Heart right ventricle (tissue), 16 donors: ENCODE measurements around the gene PKP1. TPM values are rescaled to one million over a fixed set of nuclear protein-coding genes. Genes with fewer than 3 reads are reported as not detected.

Source experiments
- ATAC-seq, 8 donors: fragments of 200-7000 bp; cut with Tn5 transposase; one replicate each; pipeline ENCODE4 v1.9.1; 2020; ENCODE audit warnings: mild to moderate bottlenecking in 8 of 8, moderate library complexity in 8 of 8, moderate number of reproducible peaks in 1 of 8
- DNase-seq, 2 donors: peaks; one replicate each; pipeline ENCODE4 v3.0.0-alpha.2; 2020
- H3K27ac ChIP-seq, 10 donors: fragments of 200-600 bp; sonication (generic) in 2 of 10; one replicate each; pipeline versions ENCODE4 v1.5.0 to v1.8.0; 2020 to 2022; ENCODE audit warnings: mild to moderate bottlenecking in 3 of 10
- H3K27me3 ChIP-seq, 7 donors: fragments of 200-600 bp; one replicate each; pipeline ENCODE4 v1.8.0; 2021 to 2022; ENCODE audit warnings: mild to moderate bottlenecking in 2 of 7
- H3K36me3 ChIP-seq, 9 donors: fragments of 200-600 bp; sonication (generic) in 1 of 9; one replicate each; pipeline versions ENCODE4 v1.5.0 to v1.8.0; 2020 to 2022; ENCODE audit warnings: mild to moderate bottlenecking in 2 of 9
- H3K4me1 ChIP-seq, 9 donors: fragments of 200-600 bp; sonication (generic) in 1 of 9; one replicate each; pipeline versions ENCODE4 v1.5.0 to v1.8.0; 2020 to 2022; ENCODE audit warnings: mild to moderate bottlenecking in 4 of 9
- H3K4me3 ChIP-seq, 10 donors: fragments of 200-600 bp; sonication (generic) in 2 of 10; one replicate each; pipeline versions ENCODE4 v1.5.0 to v1.8.0; 2020 to 2022; ENCODE audit warnings: mild to moderate bottlenecking in 7 of 10, moderate library complexity in 2 of 10
- H3K9me3 ChIP-seq, 11 donors: fragments of 200-600 bp in 10 of 11; sonication (generic) in 2 of 11; one replicate each; pipeline versions ENCODE4 v1.5.0 to v1.8.0; 2013 to 2022; ENCODE audit warnings: mild to moderate bottlenecking in 2 of 11, control low read depth in 1 of 11, moderate library complexity in 1 of 11
- WGBS, 2 donors: extraction: QIAGEN DNeasy Blood & Tissue Kit; methylation state at CpG; one replicate each; pipeline ENCODE4 v1.1.7; 2013; ENCODE audit warnings: inconsistent platforms in 1 of 2; 5-methylcytosine and 5-hydroxymethylcytosine counted together
- intact Hi-C, 10 donors: fragments of 100-400 bp; cut with DNase I; formaldehyde crosslinking; loops; one replicate each; pipeline versions ENCODE4 v1.11.1 to v1.14.2; 2022
- polyA plus RNA-seq, 2 donors: library from polyadenylated mRNA; stranded (reverse); fragments of 200-250 nt; gene quantifications; one replicate each; pipeline ENCODE4 v1.2.3, GENCODE V29; 2013
- total RNA-seq, 10 donors: library from RNA; stranded (reverse); fragmentation: NEBNext Ultra II Directional in 3 of 10; extraction: Animal tissue kit (Norgen Biotek cat#: 25700) in 3 of 10; gene quantifications; one replicate each; pipeline versions ENCODE4 v1.2.1 to v1.2.4, GENCODE V29; 2021 to 2023
- TF ChIP-seq, protein P1 (sequence below), 9 donors: fragments of 200-600 bp; sonication (generic) in 2 of 9; IDR thresholded peaks; one replicate each; pipeline versions ENCODE4 v1.5.0 to v1.8.0; 2021 to 2022; ENCODE audit warnings: antibody characterized with exemption in 9 of 9, mild to moderate bottlenecking in 5 of 9, moderate library complexity in 1 of 9
- donor health status: Arrhythmogenic right ventricular cardiomyopathy.
- donor health status: ischemic (EF 13 %, LVEDD 7.1; RV severe dilation, severe dysfunction).
- donor health status: healthy with polysubstance abuse.
- donor health status: DM: no; HTN: yes; CAD: no.
- donor health status: DM: no; HTN: no; CAD: no.
- donor health status: ischemic (EF 25% LVEDD 6.9; RV normal size, moderate dysfunction).
- donor health status: ischemic (EF 25% LVEDD 5.7; RV mildly dilated, moderate dysfunction).
- donor health status: healthy.
- donor health status: DM: yes; HTN: yes; CAD: no.
- donor health status: Ischemic cardiomyopathy.
- donor health status: ischemic (EF 35%, LVEDD 5.7; RV mildly dilated, moderate dysfunction).
- donor health status: nonischemic (EF 11% LVEDD 7.7; RV severe dilation, severe dysfunction).
- donor health status: DM: yes; HTN: yes; CAD: no.
- donor health status: PGD.
- donor health status: ischemic (EF 29% LVEDD 5.4; RV normal size, mild dysfunction).
- donor health status: nonischemic (EF 23%, LVEDD 6.1; RV moderate dilation, normal function).

The PKP1 gene
- total and polyA plus RNA-seq, 12 donors, result 0.05 to 1.2 (median 0.33) TPM

GRCh38 chr1:201381130-201381529 is 97.8 kb downstream of the PKP1 start:
- H3K27ac ChIP-seq, result peak overlapping the region in 4 of 10 donors; percentile 85 to 94 (median 88)
- no peaks in the 10 kb centered on the region for H3K9me3 ChIP-seq
- TF ChIP-seq, protein P1, sequence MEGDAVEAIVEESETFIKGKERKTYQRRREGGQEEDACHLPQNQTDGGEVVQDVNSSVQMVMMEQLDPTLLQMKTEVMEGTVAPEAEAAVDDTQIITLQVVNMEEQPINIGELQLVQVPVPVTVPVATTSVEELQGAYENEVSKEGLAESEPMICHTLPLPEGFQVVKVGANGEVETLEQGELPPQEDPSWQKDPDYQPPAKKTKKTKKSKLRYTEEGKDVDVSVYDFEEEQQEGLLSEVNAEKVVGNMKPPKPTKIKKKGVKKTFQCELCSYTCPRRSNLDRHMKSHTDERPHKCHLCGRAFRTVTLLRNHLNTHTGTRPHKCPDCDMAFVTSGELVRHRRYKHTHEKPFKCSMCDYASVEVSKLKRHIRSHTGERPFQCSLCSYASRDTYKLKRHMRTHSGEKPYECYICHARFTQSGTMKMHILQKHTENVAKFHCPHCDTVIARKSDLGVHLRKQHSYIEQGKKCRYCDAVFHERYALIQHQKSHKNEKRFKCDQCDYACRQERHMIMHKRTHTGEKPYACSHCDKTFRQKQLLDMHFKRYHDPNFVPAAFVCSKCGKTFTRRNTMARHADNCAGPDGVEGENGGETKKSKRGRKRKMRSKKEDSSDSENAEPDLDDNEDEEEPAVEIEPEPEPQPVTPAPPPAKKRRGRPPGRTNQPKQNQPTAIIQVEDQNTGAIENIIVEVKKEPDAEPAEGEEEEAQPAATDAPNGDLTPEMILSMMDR (IDR thresholded peaks at IDR 0.05), result no peak
- peaks cover 0 to 78% (median 26%) of the 10 kb centered on the region in 9 donors for H3K4me1 ChIP-seq
- 57 to 74% methylated on average over 7 of the region's 7 CpGs for WGBS, 2 donors
- no peak for ATAC-seq
- H3K4me3 ChIP-seq, result no peak overlapping the region
- H3K27me3 ChIP-seq, result peaks cover 0 to 4% (median 0%) of the 10 kb centered on the region in 7 donors
- intact Hi-C loops, result no loop called here
- peaks cover 0 to 1% (median 0%) of the 10 kb centered on the region in 9 donors for H3K36me3 ChIP-seq
- no peak for DNase-seq

Other genes starting within 250 kb of the PKP1 start
- gene CACNA1S, start 171.1 kb upstream of the PKP1 start, total RNA-seq, result under 1 TPM in 4 of 10 donors, not detected in 6; 0.04 to 0.09 (median 0.07) TPM
- gene CACNA1S, start 171.1 kb upstream of the PKP1 start, polyA plus RNA-seq, result under 1 TPM in 1 of 2 donors, not detected in 1; under 0.01 TPM
- gene ASCL5, start 156.3 kb upstream of the PKP1 start, total RNA-seq, result not detected
- not detected for gene ASCL5, start 156.3 kb upstream of the PKP1 start, polyA plus RNA-seq
- gene TMEM9, start 129.0 kb upstream of the PKP1 start, total RNA-seq, result 10 to 100 TPM; 19.6 to 37.0 (median 25.4) TPM
- 10 to 100 TPM; 19.7 to 49.6 TPM for gene TMEM9, start 129.0 kb upstream of the PKP1 start, polyA plus RNA-seq
- under 1 TPM in 4 of 10 donors, not detected in 6; 0.02 to 0.07 (median 0.03) TPM for gene IGFN1, start 92.7 kb upstream of the PKP1 start, total RNA-seq
- gene IGFN1, start 92.7 kb upstream of the PKP1 start, polyA plus RNA-seq, result under 1 TPM in 1 of 2 donors, not detected in 1; 0.01 TPM
- gene TNNT2, start 94.2 kb downstream of the PKP1 start, total RNA-seq, result over 10,000 TPM in 1 of 10 donors, 1,000 to 10,000 TPM in 9; 5,905 to 10,183 (median 7,503) TPM
- gene TNNT2, start 94.2 kb downstream of the PKP1 start, polyA plus RNA-seq, result over 10,000 TPM; 10,337 to 31,279 TPM
- gene LAD1, start 115.8 kb downstream of the PKP1 start, total RNA-seq, result 10 to 100 TPM in 1 of 10 donors, 1 to 10 TPM in 8, under 1 TPM in 1; 0.85 to 12.9 (median 2.9) TPM
- gene LAD1, start 115.8 kb downstream of the PKP1 start, polyA plus RNA-seq, result 10 to 100 TPM in 1 of 2 donors, 1 to 10 TPM in 1; 2.6 to 42.2 TPM
- gene TNNI1, start 138.2 kb downstream of the PKP1 start, total RNA-seq, result 100 to 1,000 TPM in 1 of 10 donors, 10 to 100 TPM in 7, 1 to 10 TPM in 2; 1.2 to 166 (median 26.1) TPM
- 10 to 100 TPM; 20.8 to 48.0 TPM for gene TNNI1, start 138.2 kb downstream of the PKP1 start, polyA plus RNA-seq
- gene PHLDA3, start 185.7 kb downstream of the PKP1 start, total RNA-seq, result 10 to 100 TPM; 14.4 to 40.0 (median 23.6) TPM
- gene PHLDA3, start 185.7 kb downstream of the PKP1 start, polyA plus RNA-seq, result 10 to 100 TPM; 20.8 to 35.6 TPM
- gene CSRP1, start 223.6 kb downstream of the PKP1 start, total RNA-seq, result 100 to 1,000 TPM in 1 of 10 donors, 10 to 100 TPM in 9; 48.1 to 103 (median 58.9) TPM
- gene CSRP1, start 223.6 kb downstream of the PKP1 start, polyA plus RNA-seq, result 100 to 1,000 TPM in 1 of 2 donors, 10 to 100 TPM in 1; 74.5 to 104 TPM